ENCODE results near the gene FLT4.

The FLT4 gene

DNA sequence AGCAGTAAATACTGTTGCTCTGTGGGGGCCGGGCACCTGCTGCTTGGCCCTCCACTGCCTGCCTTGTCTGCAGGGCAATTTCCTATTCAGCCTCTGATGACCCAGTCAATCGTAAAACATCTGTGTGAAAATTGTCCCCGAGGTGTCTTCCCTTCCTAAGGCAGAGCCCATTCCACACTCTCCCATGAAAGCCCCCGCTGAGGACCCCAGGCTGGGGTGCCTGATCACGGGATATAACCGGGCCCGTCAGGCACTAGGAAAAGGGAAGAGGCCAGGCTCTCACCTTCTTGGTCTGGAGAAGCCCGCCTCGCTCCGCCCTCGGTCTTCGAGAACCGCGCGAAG is 30.9 kb downstream of the FLT4 start:
- H3K9ac ChIP-seq (ENCODE audit: insufficient read length, low read depth): peak overlapping the region; percentile 85
- DNase-seq (ENCODE audit: low read depth, low spot score): no peak

DNA sequence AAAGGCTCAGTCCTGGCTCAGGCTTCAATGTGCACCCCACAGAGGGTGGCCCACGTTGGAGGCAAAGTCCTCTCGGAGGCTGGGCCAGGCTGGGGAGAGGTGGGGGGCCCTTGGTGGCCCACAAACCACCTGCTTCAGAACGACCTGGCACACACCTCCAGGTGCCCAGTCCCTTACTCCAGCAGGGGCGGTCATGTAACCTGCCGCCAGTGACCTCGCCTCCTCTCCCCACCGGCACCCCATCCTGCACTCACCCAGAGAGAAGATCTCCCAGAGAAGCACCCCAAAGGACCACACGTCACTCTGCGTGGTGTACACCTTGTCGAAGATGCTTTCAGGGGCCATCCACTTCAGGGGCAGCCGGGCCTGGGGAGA is 35.6 kb downstream of the FLT4 start:
- no peak overlapping the region for H3K9ac ChIP-seq (ENCODE audit: insufficient read length, low read depth)
- H3K4me3 ChIP-seq (ENCODE audit: insufficient read length, low read depth): no peak overlapping the region
- TF ChIP-seq YY1 (IDR thresholded peaks at IDR 0.05; ENCODE audit: insufficient read depth, insufficient read length) (no peak), ZNF274 (IDR thresholded peaks at IDR 0.05; ENCODE audit: low read depth, low read length) (no peak), SUZ12 (IDR thresholded peaks at IDR 0.05; ENCODE audit: extremely low read depth, insufficient read depth, insufficient read length) (no peak)
- no peaks in the 10 kb centered on the region for H3K9me3 ChIP-seq (ENCODE audit: insufficient read depth, low read length)
- no peaks in the 10 kb centered on the region for H3K27me3 ChIP-seq (ENCODE audit: insufficient read depth, insufficient read length)
- peaks cover 7% of the 10 kb centered on the region for H3K36me3 ChIP-seq (ENCODE audit: insufficient read depth, insufficient read length, low read length)
- H3K4me1 ChIP-seq (ENCODE audit: insufficient read depth, insufficient read length): peaks cover 2% of the 10 kb centered on the region
- no peak for DNase-seq (ENCODE audit: low read depth, low spot score)

More for the DNA sequence above, 30.9 kb downstream of the FLT4 start:
- Histone ChIP-seq H3K4me3 (ENCODE audit: insufficient read length, low read depth) (peak overlapping the region; percentile 49), H3K36me3 (ENCODE audit: insufficient read depth, insufficient read length, low read length) (peaks cover 7% of the 10 kb centered on the region), H3K4me1 (ENCODE audit: insufficient read depth, insufficient read length) (peaks cover 3% of the 10 kb centered on the region), H3K9me3 (ENCODE audit: insufficient read depth, low read length) (no peaks in the 10 kb centered on the region), H3K27me3 (ENCODE audit: insufficient read depth, insufficient read length) (peaks cover 4% of the 10 kb centered on the region)
- TF ChIP-seq ZNF274 (IDR thresholded peaks at IDR 0.05; ENCODE audit: low read depth, low read length) (no peak), YY1 (IDR thresholded peaks at IDR 0.05; ENCODE audit: insufficient read depth, insufficient read length) (no peak), SUZ12 (IDR thresholded peaks at IDR 0.05; ENCODE audit: extremely low read depth, insufficient read depth, insufficient read length) (no peak)

DNA sequence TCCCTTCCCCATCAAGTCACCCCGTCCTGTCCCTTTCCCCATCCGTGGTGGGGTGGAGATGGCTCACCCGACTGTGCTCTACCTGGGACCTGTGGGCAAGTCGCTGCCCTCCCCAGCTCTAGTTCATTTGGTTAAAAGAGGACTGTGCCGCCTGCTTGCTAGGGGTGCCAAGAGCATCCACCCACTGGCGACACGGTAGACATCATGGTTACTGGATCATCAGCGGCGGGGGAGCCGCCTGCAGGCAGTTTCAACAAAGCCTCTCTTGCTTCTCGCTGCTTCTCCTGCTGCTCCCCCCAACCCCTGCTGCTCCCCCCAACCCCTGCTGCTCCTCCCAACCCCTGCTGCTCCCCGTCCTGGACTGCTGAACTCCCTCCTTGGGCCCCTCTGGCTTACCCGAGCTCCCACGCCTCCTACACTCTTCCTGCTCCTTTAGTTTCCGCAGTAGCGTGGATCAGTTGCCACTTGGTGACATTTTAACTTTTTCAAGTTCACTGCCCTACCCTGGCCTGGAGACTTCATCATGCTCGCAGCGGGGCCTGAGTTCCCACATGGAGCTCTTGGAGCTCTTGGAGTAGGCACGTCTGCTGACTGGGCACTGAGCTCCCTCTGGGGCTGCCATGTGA is 36.1 kb downstream of the FLT4 start:
- Histone ChIP-seq H3K4me1 (ENCODE audit: insufficient read depth, insufficient read length) (peaks cover 2% of the 10 kb centered on the region), H3K4me3 (ENCODE audit: insufficient read length, low read depth) (no peak overlapping the region), H3K27me3 (ENCODE audit: insufficient read depth, insufficient read length) (no peaks in the 10 kb centered on the region), H3K36me3 (ENCODE audit: insufficient read depth, insufficient read length, low read length) (peaks cover 7% of the 10 kb centered on the region), H3K9me3 (ENCODE audit: insufficient read depth, low read length) (no peaks in the 10 kb centered on the region), H3K9ac (ENCODE audit: insufficient read length, low read depth) (no peak overlapping the region)
- no peak for TF ChIP-seq ZNF274 (IDR thresholded peaks at IDR 0.05; ENCODE audit: low read depth, low read length)
- TF ChIP-seq YY1 (IDR thresholded peaks at IDR 0.05; ENCODE audit: insufficient read depth, insufficient read length): no peak
- no peak for TF ChIP-seq SUZ12 (IDR thresholded peaks at IDR 0.05; ENCODE audit: extremely low read depth, insufficient read depth, insufficient read length)
- DNase-seq (ENCODE audit: low read depth, low spot score): no peak

DNA sequence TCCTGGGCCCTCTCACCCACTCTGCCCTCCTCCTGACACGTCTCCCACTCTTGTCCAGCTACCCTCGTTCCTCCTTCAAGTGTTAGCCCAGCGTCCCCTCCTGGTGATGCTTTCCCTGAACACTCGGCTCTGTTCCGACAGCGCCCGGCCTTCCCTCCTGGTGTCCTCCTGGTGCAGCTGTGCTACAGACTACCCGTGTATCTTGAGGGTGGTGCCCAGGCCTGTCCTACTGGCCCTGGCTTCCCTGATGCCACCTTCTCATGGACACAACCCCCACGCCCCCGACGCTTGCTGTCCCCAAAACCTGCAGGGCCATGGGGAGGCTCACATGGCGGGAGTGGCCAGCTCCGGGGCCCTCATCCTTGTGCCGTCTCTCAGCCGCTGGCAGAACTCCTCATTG is 36.7 kb downstream of the FLT4 start:
- no peak for TF ChIP-seq SUZ12 (IDR thresholded peaks at IDR 0.05; ENCODE audit: extremely low read depth, insufficient read depth, insufficient read length)
- no peak for TF ChIP-seq ZNF274 (IDR thresholded peaks at IDR 0.05; ENCODE audit: low read depth, low read length)
- TF ChIP-seq YY1 (IDR thresholded peaks at IDR 0.05; ENCODE audit: insufficient read depth, insufficient read length): no peak
- H3K4me3 ChIP-seq (ENCODE audit: insufficient read length, low read depth): no peak overlapping the region
- DNase-seq (ENCODE audit: low read depth, low spot score): no peak
- peaks cover 2% of the 10 kb centered on the region for H3K4me1 ChIP-seq (ENCODE audit: insufficient read depth, insufficient read length)
- H3K9ac ChIP-seq (ENCODE audit: insufficient read length, low read depth): no peak overlapping the region
- peaks cover 7% of the 10 kb centered on the region for H3K36me3 ChIP-seq (ENCODE audit: insufficient read depth, insufficient read length, low read length)
- H3K9me3 ChIP-seq (ENCODE audit: insufficient read depth, low read length): no peaks in the 10 kb centered on the region
- H3K27me3 ChIP-seq (ENCODE audit: insufficient read depth, insufficient read length): no peaks in the 10 kb centered on the region

DNA sequence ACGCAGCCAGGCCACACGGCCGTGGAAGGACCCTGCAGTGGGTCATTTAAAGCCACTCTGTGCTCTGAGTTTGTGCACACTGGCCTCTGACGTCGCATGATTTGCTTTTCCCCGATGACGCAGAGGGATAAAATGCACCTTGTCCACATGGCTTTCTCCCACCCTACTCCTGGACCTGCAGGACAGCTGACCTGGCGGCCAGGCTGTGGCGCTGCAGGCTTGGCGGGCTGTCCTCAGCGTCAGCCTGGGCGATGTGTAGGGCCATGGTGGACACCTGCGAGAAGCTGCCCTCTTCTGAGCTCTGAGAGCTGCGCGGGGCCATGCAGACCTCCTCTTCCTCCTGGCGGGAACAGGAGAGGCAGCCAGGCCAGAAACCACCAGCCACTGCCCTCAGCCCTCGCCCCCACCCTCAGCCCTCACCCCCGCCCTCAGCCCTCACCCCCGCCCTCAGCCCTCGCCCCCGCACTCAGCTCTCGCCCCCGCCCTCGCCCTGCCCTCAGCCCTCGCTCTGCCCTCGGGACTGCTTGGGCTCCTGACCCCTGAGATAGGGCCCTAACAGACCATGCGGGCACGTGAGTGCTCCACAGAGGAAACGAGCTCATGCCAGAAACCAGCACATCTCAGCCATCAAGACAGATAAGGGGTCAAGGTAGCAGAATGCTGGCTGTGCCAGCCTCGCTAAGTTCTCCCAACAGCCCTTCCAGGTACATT is 38.1 kb downstream of the FLT4 start:
- Histone ChIP-seq H3K4me3 (ENCODE audit: insufficient read length, low read depth) (no peak overlapping the region), H3K36me3 (ENCODE audit: insufficient read depth, insufficient read length, low read length) (peaks cover 7% of the 10 kb centered on the region), H3K27me3 (ENCODE audit: insufficient read depth, insufficient read length) (no peaks in the 10 kb centered on the region), H3K9ac (ENCODE audit: insufficient read length, low read depth) (no peak overlapping the region), H3K9me3 (ENCODE audit: insufficient read depth, low read length) (no peaks in the 10 kb centered on the region), H3K4me1 (ENCODE audit: insufficient read depth, insufficient read length) (peaks cover 2% of the 10 kb centered on the region)
- no peak for DNase-seq (ENCODE audit: low read depth, low spot score)
- TF ChIP-seq ZNF274 (IDR thresholded peaks at IDR 0.05; ENCODE audit: low read depth, low read length) (no peak), YY1 (IDR thresholded peaks at IDR 0.05; ENCODE audit: insufficient read depth, insufficient read length) (no peak), SUZ12 (IDR thresholded peaks at IDR 0.05; ENCODE audit: extremely low read depth, insufficient read depth, insufficient read length) (no peak)

DNA sequence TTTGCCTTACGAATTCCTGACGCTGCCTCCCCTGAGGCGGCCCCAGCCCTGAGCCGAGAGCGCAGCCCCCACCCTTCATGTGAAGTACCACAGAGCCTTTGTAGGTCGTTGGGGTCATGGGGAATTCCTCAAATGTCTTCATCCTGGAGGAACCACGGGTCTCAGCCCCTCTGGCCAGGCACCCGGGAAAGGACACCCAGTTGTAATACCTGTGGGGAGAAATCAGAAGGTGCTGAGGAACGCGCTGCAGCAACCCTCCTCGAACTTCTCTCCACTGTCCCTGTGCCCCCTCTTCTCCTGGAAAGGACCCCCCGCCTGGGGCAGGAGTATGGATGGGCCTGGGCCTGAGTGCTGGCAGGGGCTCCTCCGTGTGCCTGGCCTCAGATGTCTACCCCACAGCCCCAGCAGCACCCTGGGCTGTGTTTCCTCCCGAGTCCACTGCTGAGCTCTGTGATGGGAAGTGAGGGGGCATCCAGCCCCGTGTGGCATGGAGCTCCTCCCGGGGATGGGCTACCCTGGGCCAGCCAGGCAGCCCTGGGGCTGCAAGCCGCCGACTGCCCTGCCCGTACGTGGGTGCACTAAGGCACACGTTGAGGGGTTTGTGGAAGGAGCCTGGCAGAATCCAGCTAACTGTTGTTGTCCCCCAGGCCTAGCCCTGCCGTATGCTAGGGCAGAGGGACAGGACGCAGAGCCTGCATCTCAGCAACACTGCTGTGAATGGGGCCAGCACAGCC is 39.4 kb downstream of the FLT4 start:
- Histone ChIP-seq H3K9ac (ENCODE audit: insufficient read length, low read depth) (no peak overlapping the region), H3K36me3 (ENCODE audit: insufficient read depth, insufficient read length, low read length) (peaks cover 5% of the 10 kb centered on the region), H3K4me1 (ENCODE audit: insufficient read depth, insufficient read length) (peaks cover 2% of the 10 kb centered on the region), H3K4me3 (ENCODE audit: insufficient read length, low read depth) (no peak overlapping the region), H3K9me3 (ENCODE audit: insufficient read depth, low read length) (no peaks in the 10 kb centered on the region), H3K27me3 (ENCODE audit: insufficient read depth, insufficient read length) (no peaks in the 10 kb centered on the region)
- no peak for DNase-seq (ENCODE audit: low read depth, low spot score)
- no peak for TF ChIP-seq SUZ12 (IDR thresholded peaks at IDR 0.05; ENCODE audit: extremely low read depth, insufficient read depth, insufficient read length)
- TF ChIP-seq YY1 (IDR thresholded peaks at IDR 0.05; ENCODE audit: insufficient read depth, insufficient read length): no peak
- TF ChIP-seq ZNF274 (IDR thresholded peaks at IDR 0.05; ENCODE audit: low read depth, low read length): no peak

DNA sequence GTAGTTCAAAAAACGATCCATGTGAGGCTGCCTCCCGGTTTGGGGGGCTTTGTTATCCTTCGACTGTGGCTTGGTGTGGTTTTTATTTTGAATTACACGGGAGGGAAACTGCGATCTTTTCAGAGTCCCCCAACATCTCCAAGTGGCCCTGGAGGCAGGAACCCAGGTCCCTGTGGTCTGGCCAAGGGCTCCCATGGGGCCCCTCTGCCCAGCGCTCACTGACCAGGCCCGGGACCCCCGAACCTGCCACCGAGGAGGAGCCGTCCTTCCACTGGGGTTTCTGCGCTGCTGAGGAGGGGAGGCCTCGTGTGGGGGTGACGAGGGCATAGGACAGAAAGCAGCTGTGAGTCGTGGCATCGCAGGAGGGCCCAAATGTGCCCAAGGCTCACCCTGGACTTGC is 40.0 kb downstream of the FLT4 start:
- Histone ChIP-seq H3K9ac (ENCODE audit: insufficient read length, low read depth) (no peak overlapping the region), H3K36me3 (ENCODE audit: insufficient read depth, insufficient read length, low read length) (peaks cover 5% of the 10 kb centered on the region), H3K4me1 (ENCODE audit: insufficient read depth, insufficient read length) (peaks cover 2% of the 10 kb centered on the region), H3K9me3 (ENCODE audit: insufficient read depth, low read length) (no peaks in the 10 kb centered on the region), H3K27me3 (ENCODE audit: insufficient read depth, insufficient read length) (no peaks in the 10 kb centered on the region), H3K4me3 (ENCODE audit: insufficient read length, low read depth) (no peak overlapping the region)
- no peak for DNase-seq (ENCODE audit: low read depth, low spot score)
- TF ChIP-seq YY1 (IDR thresholded peaks at IDR 0.05; ENCODE audit: insufficient read depth, insufficient read length): no peak
- no peak for TF ChIP-seq ZNF274 (IDR thresholded peaks at IDR 0.05; ENCODE audit: low read depth, low read length)
- TF ChIP-seq SUZ12 (IDR thresholded peaks at IDR 0.05; ENCODE audit: extremely low read depth, insufficient read depth, insufficient read length): no peak

Measured in NT2/D1 (cell line).